CD4-positive, alpha-beta T cell treated with Interleukin-15 for 1 hour (primary cell): ENCODE data around the gene ERN2.
"Not testable (repeated sequence)": the region's sequence is repeated elsewhere in the genome, so short reads cannot be mapped to it uniquely, and the experiment has no call there.

Source experiments
- DNase-seq: peaks from one replicate; pipeline ENCODE4 v3.0.0-alpha.2; 2020

The ERN2 gene

GRCh38 chr16:23712976-23713375, at the start of gene ERN2:
ERN2 (minus strand) TSS chr16:23713222; CDS start chr16:23713187, 35 bp downstream.
- DNase-seq, result no peak

GRCh38 chr16:23757937-23758619, 45.1 kb upstream of the ERN2 start:
- DNase-seq, result no peak

GRCh38 chr16:23757116-23757515, 44.1 kb upstream of the ERN2 start:
- no peak for DNase-seq

- DNase-seq, result no peak
These were observed 42.4 kb upstream of the ERN2 start for GRCh38 chr16:23755484-23755809.

GRCh38 chr16:23754594-23755483, 41.8 kb upstream of the ERN2 start, which contains the start of gene CHP2:
CHP2 (plus strand) TSS chr16:23755026; CDS start chr16:23755050, 24 bp downstream.
- no peak for DNase-seq

GRCh38 chr16:23753908-23754593, 41.0 kb upstream of the ERN2 start:
- DNase-seq, result no peak

- not testable (repeated sequence) for DNase-seq
These were observed 38.0 kb upstream of the ERN2 start for GRCh38 chr16:23751053-23751452.

- no peak for DNase-seq
These were observed 35.6 kb upstream of the ERN2 start for GRCh38 chr16:23748630-23749029.

GRCh38 chr16:23745263-23745662, 32.2 kb upstream of the ERN2 start:
- no peak for DNase-seq

GRCh38 chr16:23742766-23743165, 29.7 kb upstream of the ERN2 start:
- no peak for DNase-seq

GRCh38 chr16:23741675-23742303, 28.8 kb upstream of the ERN2 start:
- no peak for DNase-seq

GRCh38 chr16:23739516-23739915, 26.5 kb upstream of the ERN2 start:
- DNase-seq, result no peak

- DNase-seq, result not testable (repeated sequence)
These were observed 24.5 kb upstream of the ERN2 start for GRCh38 chr16:23737423-23738028.

- no peak for DNase-seq
These were observed 21.3 kb upstream of the ERN2 start for GRCh38 chr16:23734176-23734893.

- no peak for DNase-seq
These were observed 16.7 kb upstream of the ERN2 start for GRCh38 chr16:23729503-23730424.

GRCh38 chr16:23728112-23728477, 15.1 kb upstream of the ERN2 start:
- no peak for DNase-seq

GRCh38 chr16:23726710-23727109, 13.7 kb upstream of the ERN2 start:
- no peak for DNase-seq

GRCh38 chr16:23724785-23725131, 11.7 kb upstream of the ERN2 start:
- DNase-seq, result no peak

GRCh38 chr16:23724096-23724784, 11.2 kb upstream of the ERN2 start:
- DNase-seq, result no peak

- not testable (repeated sequence) for DNase-seq
These were observed 9.7 kb upstream of the ERN2 start for GRCh38 chr16:23722613-23723240.
